Measurements from ENCODE around the gene ANKZF1. TPM values are rescaled to one million over a fixed set of nuclear protein-coding genes. Genes with fewer than 3 reads are reported as not detected.

ANKZF1 gene
- total RNA-seq, 1 donor from 2014 or later, result 44.8 TPM

DNA sequence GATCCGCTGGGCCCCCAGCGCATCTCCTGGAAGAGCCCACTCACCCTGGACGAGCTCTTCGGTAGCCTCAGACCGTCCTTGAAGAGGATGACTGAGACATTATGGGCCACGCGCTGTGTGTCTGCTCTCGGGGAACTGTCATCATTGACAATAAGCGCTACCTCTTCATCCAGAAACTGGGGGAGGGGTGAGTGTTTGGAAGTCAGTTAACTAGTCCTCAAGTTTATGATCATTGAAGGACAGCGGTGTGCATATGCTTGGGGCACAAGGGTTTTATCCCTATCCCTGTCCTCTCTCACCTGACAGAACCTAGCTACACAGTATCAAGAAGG, 16.3 kb downstream of the ANKZF1 start:
- Mint-ChIP-seq H3K4me3 (ENCODE audit: unreplicated experiment) (peak overlapping the region; percentile 85), H3K9me3 (ENCODE audit: unreplicated experiment) (no peaks in the 10 kb centered on the region), H3K27me3 (ENCODE audit: unreplicated experiment) (no peaks in the 10 kb centered on the region), H3K27ac (ENCODE audit: unreplicated experiment) (peak overlapping the region; percentile 96), H3K36me3 (ENCODE audit: unreplicated experiment) (no peaks in the 10 kb centered on the region), H3K4me1 (ENCODE audit: unreplicated experiment) (peaks cover 38% of the 10 kb centered on the region)
- DNase-seq (ENCODE audit: extremely low spot score, unreplicated experiment), result no peak
- TF ChIP-seq, protein P1, sequence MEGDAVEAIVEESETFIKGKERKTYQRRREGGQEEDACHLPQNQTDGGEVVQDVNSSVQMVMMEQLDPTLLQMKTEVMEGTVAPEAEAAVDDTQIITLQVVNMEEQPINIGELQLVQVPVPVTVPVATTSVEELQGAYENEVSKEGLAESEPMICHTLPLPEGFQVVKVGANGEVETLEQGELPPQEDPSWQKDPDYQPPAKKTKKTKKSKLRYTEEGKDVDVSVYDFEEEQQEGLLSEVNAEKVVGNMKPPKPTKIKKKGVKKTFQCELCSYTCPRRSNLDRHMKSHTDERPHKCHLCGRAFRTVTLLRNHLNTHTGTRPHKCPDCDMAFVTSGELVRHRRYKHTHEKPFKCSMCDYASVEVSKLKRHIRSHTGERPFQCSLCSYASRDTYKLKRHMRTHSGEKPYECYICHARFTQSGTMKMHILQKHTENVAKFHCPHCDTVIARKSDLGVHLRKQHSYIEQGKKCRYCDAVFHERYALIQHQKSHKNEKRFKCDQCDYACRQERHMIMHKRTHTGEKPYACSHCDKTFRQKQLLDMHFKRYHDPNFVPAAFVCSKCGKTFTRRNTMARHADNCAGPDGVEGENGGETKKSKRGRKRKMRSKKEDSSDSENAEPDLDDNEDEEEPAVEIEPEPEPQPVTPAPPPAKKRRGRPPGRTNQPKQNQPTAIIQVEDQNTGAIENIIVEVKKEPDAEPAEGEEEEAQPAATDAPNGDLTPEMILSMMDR (IDR thresholded peaks at IDR 0.05), result no peak

DNA sequence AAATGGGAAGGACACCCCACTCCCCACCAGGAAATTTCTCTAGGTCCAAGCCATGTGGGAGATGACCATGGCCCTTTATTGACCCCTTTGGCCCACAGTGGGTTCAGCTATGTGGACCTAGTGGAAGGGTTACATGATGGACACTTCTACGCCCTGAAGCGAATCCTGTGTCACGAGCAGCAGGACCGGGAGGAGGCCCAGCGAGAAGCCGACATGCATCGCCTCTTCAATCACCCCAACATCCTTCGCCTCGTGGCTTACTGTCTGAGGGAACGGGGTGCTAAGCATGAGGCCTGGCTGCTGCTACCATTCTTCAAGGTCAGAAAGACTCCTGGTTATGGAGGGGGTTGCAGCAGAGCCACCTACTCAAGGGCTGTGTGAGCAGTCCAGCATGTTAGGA, 17.0 kb downstream of the ANKZF1 start:
- Mint-ChIP-seq H3K36me3 (ENCODE audit: unreplicated experiment) (no peaks in the 10 kb centered on the region), H3K4me1 (ENCODE audit: unreplicated experiment) (peaks cover 45% of the 10 kb centered on the region), H3K27me3 (ENCODE audit: unreplicated experiment) (no peaks in the 10 kb centered on the region), H3K4me3 (ENCODE audit: unreplicated experiment) (peak overlapping the region; percentile 85), H3K27ac (ENCODE audit: unreplicated experiment) (peak overlapping the region; percentile 41), H3K9me3 (ENCODE audit: unreplicated experiment) (no peaks in the 10 kb centered on the region)
- TF ChIP-seq, protein P1 (IDR thresholded peaks at IDR 0.05), result no peak
- no peak for DNase-seq (ENCODE audit: extremely low spot score, unreplicated experiment)

DNA sequence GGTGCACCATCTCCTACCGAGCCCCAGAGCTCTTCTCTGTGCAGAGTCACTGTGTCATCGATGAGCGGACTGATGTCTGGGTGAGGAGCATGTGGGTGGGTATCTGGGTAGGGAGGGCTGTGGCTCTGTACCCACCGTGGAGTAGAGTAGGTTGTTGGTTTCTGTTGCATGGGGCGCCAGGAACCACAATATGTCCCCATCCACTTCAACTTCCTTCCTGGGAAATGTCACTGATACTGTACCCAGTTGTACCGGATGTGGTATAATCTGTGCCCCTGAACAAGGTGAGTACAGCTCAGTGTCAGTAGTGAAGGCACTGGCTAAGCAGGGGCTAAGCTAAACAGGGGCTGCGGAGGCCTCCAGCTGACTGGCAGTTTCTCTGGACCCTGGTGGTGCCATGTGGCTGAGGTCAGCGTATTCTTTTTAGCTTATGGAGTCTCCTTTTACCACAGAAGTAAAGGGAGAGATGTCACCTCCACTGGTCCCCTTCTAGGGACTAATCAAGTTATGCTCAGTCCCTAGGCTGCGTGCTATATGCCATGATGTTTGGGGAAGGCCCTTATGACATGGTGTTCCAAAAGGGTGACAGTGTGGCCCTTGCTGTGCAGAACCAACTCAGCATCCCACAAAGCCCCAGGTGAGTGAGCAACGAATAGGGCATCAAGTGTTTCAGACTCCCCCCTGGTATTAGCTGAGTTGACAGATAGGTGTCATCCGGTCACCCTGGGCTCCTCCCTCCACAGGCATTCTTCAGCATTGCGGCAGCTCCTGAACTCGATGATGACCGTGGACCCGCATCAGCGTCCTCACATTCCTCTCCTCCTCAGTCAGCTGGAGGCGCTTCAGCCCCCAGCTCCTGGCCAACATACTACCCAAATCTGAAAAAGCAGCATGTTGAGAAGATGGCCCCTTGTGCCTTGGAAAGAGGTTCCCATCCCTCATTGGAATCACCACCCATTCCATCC, 18.4 kb downstream of the ANKZF1 start:
- Mint-ChIP-seq H3K4me3 (ENCODE audit: unreplicated experiment) (no peak overlapping the region), H3K9me3 (ENCODE audit: unreplicated experiment) (no peaks in the 10 kb centered on the region), H3K27ac (ENCODE audit: unreplicated experiment) (peak overlapping the region; percentile 52), H3K4me1 (ENCODE audit: unreplicated experiment) (peaks cover 55% of the 10 kb centered on the region), H3K27me3 (ENCODE audit: unreplicated experiment) (peaks cover 3% of the 10 kb centered on the region), H3K36me3 (ENCODE audit: unreplicated experiment) (no peaks in the 10 kb centered on the region)
- no peak for DNase-seq (ENCODE audit: extremely low spot score, unreplicated experiment)
- TF ChIP-seq, protein P1 (IDR thresholded peaks at IDR 0.05), result no peak

DNA sequence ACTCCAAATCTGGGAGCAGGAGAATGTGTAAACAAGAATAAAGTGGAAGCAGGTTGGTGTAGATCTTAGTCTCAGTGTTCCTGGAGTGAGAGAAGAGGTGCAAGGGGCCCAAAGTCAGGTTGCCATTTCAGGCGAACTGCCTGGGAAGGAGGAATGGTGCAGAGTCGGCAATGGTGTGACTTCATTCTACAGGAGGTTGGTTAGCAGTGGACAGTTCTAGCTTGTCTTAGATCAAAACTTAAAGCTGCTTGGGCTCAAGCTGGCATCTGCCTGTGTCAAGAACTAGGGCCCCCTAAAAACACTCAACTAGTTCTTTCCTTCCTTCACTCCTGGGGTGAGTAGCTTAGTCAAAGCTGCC, 19.2 kb downstream of the ANKZF1 start:
- Mint-ChIP-seq H3K9me3 (ENCODE audit: unreplicated experiment) (no peaks in the 10 kb centered on the region), H3K36me3 (ENCODE audit: unreplicated experiment) (no peaks in the 10 kb centered on the region), H3K27me3 (ENCODE audit: unreplicated experiment) (peaks cover 3% of the 10 kb centered on the region), H3K4me3 (ENCODE audit: unreplicated experiment) (no peak overlapping the region), H3K27ac (ENCODE audit: unreplicated experiment) (peak overlapping the region; percentile 94), H3K4me1 (ENCODE audit: unreplicated experiment) (peaks cover 62% of the 10 kb centered on the region)
- TF ChIP-seq, protein P1 (IDR thresholded peaks at IDR 0.05), result no peak
- DNase-seq (ENCODE audit: extremely low spot score, unreplicated experiment), result no peak

DNA sequence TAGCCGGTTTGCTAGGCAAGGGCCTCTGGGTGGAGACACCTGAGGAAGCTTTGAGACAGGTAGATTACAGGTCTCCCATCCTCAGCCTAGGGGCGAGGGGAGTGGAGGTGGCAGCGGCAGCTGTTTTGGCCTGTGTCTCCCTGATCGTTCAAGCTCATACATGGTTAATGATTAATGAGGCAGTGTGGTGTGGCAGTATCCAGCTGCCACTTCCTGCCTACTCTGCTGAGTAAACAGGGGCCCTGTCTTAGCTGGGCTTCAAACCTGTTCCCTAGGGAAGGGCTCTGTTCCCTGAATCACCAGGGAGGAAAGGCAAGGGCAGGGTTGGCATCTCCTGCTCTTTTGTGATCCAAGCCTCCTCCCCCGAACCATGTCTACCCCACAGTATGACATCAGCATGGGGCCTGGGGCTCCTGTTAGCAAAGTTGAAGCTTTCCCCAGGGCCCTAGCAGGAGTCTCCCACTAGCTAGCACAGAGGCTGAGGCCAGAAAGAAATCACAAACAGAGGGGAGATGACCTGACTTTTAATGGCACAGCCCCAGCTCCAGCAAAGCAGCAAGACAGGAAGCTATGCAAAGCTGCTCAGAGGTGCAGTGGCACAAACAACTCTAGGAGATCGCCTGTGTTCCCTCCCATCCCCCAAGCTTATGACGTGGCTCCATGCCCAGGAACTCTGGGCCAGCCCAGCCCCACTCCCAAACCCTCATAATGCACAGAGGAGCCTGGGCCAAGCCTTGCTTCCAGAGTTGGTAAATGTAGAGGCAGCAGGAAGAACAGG, 19.8 kb downstream of the ANKZF1 start:
- DNase-seq (ENCODE audit: extremely low spot score, unreplicated experiment), result no peak
- Mint-ChIP-seq H3K9me3 (ENCODE audit: unreplicated experiment) (no peaks in the 10 kb centered on the region), H3K27me3 (ENCODE audit: unreplicated experiment) (peaks cover 3% of the 10 kb centered on the region), H3K4me3 (ENCODE audit: unreplicated experiment) (peak overlapping the region; percentile 7), H3K27ac (ENCODE audit: unreplicated experiment) (peak overlapping the region; percentile 94), H3K4me1 (ENCODE audit: unreplicated experiment) (peaks cover 62% of the 10 kb centered on the region), H3K36me3 (ENCODE audit: unreplicated experiment) (no peaks in the 10 kb centered on the region)
- TF ChIP-seq, protein P1 (IDR thresholded peaks at IDR 0.05), result no peak
